K562 (cell line): ENCODE data around the gene MS4A5. TPM values are rescaled to one million over a fixed set of nuclear protein-coding genes. Genes with fewer than 3 reads are reported as not detected.

Source experiments
- ATAC-seq: fragments of 200-7000 bp; cut with Tn5 transposase; 3 replicates; pipeline ENCODE4 v1.9.1; 2020; ENCODE audit warnings: moderate library complexity
- BruUV-seq: library from RNA; stranded (reverse); fragments of 400-500 nt; replicated peaks from 2 replicates; lab custom pipeline; 2021; lab: Mats Ljungman, UMichigan
- CTCF ChIA-PET: fragments of 300-600 bp; formaldehyde crosslinking; extraction: SDS; loops from one replicate; lab custom pipeline; 2021; ENCODE audit warnings: low intra/inter-chr PET ratio; lab: Yijun Ruan, JAX
- POLR2A ChIA-PET: fragments of 300-600, 350-650 bp; sonication (Branson Sonifier 250); formaldehyde crosslinking; extraction: SDS; loops from one replicate; lab custom pipeline; 2021; ENCODE audit warnings: antibody characterized with exemption, inconsistent platforms; lab: Yijun Ruan, JAX
- DNase-seq, 4 experiments: peaks; one replicate each; pipeline versions ENCODE4 v3.0.0 to v3.0.0-alpha.2; 2011 to 2018; ENCODE audit warnings: low spot score in 3 of 4, mixed read lengths in 3 of 4; ENCODE audit errors: extremely low read depth in 1 of 4
- FAIRE-seq: peaks from 2 replicates; lab custom pipeline; 2011; peaks lifted over from hg19 to GRCh38; lab: Jason Lieb, UNC
- H2AFZ ChIP-seq: 2 replicates; pipeline ENCODE4 v1.6.0; 2011; ENCODE audit warnings: low read depth, low read length, control low read depth, inconsistent platforms
- H3K27ac ChIP-seq: fragments of 200-600 bp; 3 replicates; pipeline ENCODE4 v1.8.0; 2011; ENCODE audit warnings: low read depth, mild to moderate bottlenecking, control low read depth, inconsistent platforms, low read length, moderate library complexity, mixed read lengths; ENCODE audit errors: extremely low read depth
- H3K27me3 ChIP-seq, 2 experiments: fragments of 300-600 bp in 1 of 2; 2 replicates in 1 of 2; 3 replicates in 1 of 2; pipeline versions ENCODE4 v1.6.0 to v1.8.0; 2011; ENCODE audit warnings: inconsistent platforms in 2 of 2, low read length in 2 of 2, mild to moderate bottlenecking in 1 of 2, mixed read lengths in 1 of 2, moderate library complexity in 1 of 2; ENCODE audit not compliant: control insufficient read depth in 2 of 2, insufficient read depth in 2 of 2
- H3K36me3 ChIP-seq: fragments of 300-600 bp; 3 replicates; pipeline ENCODE4 v1.8.0; 2011; ENCODE audit warnings: mild to moderate bottlenecking, low read length, inconsistent platforms; ENCODE audit not compliant: control insufficient read depth, insufficient read depth
- H3K4me1 ChIP-seq, 2 experiments: fragments of 200-600 bp in 1 of 2; replicated peaks in 1 of 2; 2 replicates in 1 of 2; 3 replicates in 1 of 2; pipeline versions ENCODE4 v1.5.1 to v1.8.0; 2011; ENCODE audit warnings: inconsistent platforms in 2 of 2, low read length in 2 of 2, mild to moderate bottlenecking in 1 of 2, mixed read lengths in 1 of 2, moderate library complexity in 1 of 2; ENCODE audit not compliant: control insufficient read depth in 2 of 2, insufficient read depth in 2 of 2
- H3K4me2 ChIP-seq: 2 replicates; pipeline ENCODE4 v1.6.1; 2011; ENCODE audit warnings: low read length, control low read depth, inconsistent platforms, mixed read lengths; ENCODE audit not compliant: insufficient read depth
- H3K4me3 ChIP-seq: fragments of 200-600 bp; sonication (generic), shearing (Covaris generic); 2 replicates; pipeline ENCODE4 v1.5.1; 2016; ENCODE audit warnings: control low read depth, inconsistent platforms
- H3K79me2 ChIP-seq: fragments of 200-600 bp; 3 replicates; pipeline ENCODE4 v1.8.0; 2011; ENCODE audit warnings: low read length, inconsistent platforms; ENCODE audit not compliant: control insufficient read depth, insufficient read depth
- H3K9ac ChIP-seq, 2 experiments: 2 replicates each; pipeline versions ENCODE4 v1.6.0 to v1.6.1; 2011; ENCODE audit warnings: low read depth in 2 of 2, low read length in 2 of 2, control low read depth in 1 of 2, inconsistent platforms in 1 of 2, mild to moderate bottlenecking in 1 of 2, mixed read lengths in 1 of 2; ENCODE audit not compliant: insufficient read depth in 1 of 2
- H3K9me1 ChIP-seq: one replicate; pipeline ENCODE4 v1.6.0; 2011; ENCODE audit warnings: inconsistent platforms, mild to moderate bottlenecking, low read length, moderate library complexity; ENCODE audit not compliant: control insufficient read depth, insufficient read depth
- H3K9me3 ChIP-seq: replicated peaks from 2 replicates; pipeline ENCODE4 v1.5.1; 2011; ENCODE audit warnings: low read depth, low read length, inconsistent platforms; ENCODE audit not compliant: control insufficient read depth, insufficient read depth
- H4K20me1 ChIP-seq: replicated peaks from 2 replicates; pipeline ENCODE4 v1.6.1; 2011; ENCODE audit warnings: low read length, inconsistent platforms, mixed read lengths; ENCODE audit not compliant: control insufficient read depth, insufficient read depth
- ARNT ChIP-seq, 2 experiments: fragments of 450-650 bp; IDR thresholded peaks; 2 replicates each; pipeline ENCODE4 v1.6.1; 2016; ENCODE audit warnings: mild to moderate bottlenecking in 1 of 2
- HDAC6 ChIP-seq: IDR thresholded peaks from 2 replicates; pipeline ENCODE4 v1.6.1; 2012; ENCODE audit warnings: low read depth, mild to moderate bottlenecking, control low read depth, inconsistent platforms, low read length, moderate library complexity
- WGBS: fragments of 100-300 bp; shearing (Covaris generic); methylation state at CpG from one replicate; pipeline ENCODE4 v1.1.6; 2016; ENCODE audit warnings: low coverage, mixed read lengths; ENCODE audit not compliant: insufficient coverage; ENCODE audit errors: missing lambda C conversion rate; 5-methylcytosine and 5-hydroxymethylcytosine counted together
- in situ Hi-C: fragments of 300-500 bp; cut with MboI; formaldehyde crosslinking; loops from 4 replicates; pipeline ENCODE4 v1.15.0; 2018; ENCODE audit warnings: inconsistent platforms, mixed read lengths
- intact Hi-C: fragments of 100-400 bp; cut with micrococcal nuclease; formaldehyde crosslinking; loops from 2 replicates; pipeline ENCODE4 v1.14.2; 2022
- polyA plus RNA-seq, 8 experiments: library from polyadenylated mRNA; depleted of rRNA in 4 of 8; stranded (reverse) in 5 of 8; unstranded in 3 of 8; fragments of >200 nt; fragmentation: Nextera tagmentation in 2 of 8; fragmentation: Illumina TruSeq in 1 of 8; extraction: Ambion mirVana in 2 of 8; extraction: Trizol in 1 of 8; gene quantifications; 2 replicates each; pipeline versions ENCODE4 v1.2.1 to v1.2.3, GENCODE V29; 2011 to 2014; ENCODE audit warnings: inconsistent platforms in 1 of 8, missing spikeins in 1 of 8
- total RNA-seq, 7 experiments: library from RNA; depleted of rRNA in 6 of 7; stranded (reverse); fragments of >200 nt in 6 of 7; fragmentation: Illumina TruSeq in 2 of 7; extraction: Trizol in 2 of 7; gene quantifications; 2 replicates each; pipeline versions ENCODE4 v1.2.1 to v1.2.3, GENCODE V29; 2011 to 2021; ENCODE audit warnings: low replicate concordance in 1 of 7
- TF ChIP-seq, protein P1 (sequence below), 2 experiments: fragments of 450-650 bp; formaldehyde crosslinking in 1 of 2; IDR thresholded peaks; 2 replicates each; pipeline versions ENCODE4 v1.4.0 to v1.6.1; 2014 to 2020; ENCODE audit warnings: mild to moderate bottlenecking in 2 of 2, borderline replicate concordance in 1 of 2, low read depth in 1 of 2
- TF ChIP-seq, protein P2 (sequence below): sonication (generic); formaldehyde crosslinking; IDR thresholded peaks from 2 replicates; pipeline ENCODE4 v1.5.0; 2020; ENCODE audit warnings: missing genetic modification reagents

The MS4A5 gene
- total and polyA plus RNA-seq, 9 of the 15 experiments (the other 6 are each of a cell fraction or from before 2014, with no cell fraction given): not detected

DNA sequence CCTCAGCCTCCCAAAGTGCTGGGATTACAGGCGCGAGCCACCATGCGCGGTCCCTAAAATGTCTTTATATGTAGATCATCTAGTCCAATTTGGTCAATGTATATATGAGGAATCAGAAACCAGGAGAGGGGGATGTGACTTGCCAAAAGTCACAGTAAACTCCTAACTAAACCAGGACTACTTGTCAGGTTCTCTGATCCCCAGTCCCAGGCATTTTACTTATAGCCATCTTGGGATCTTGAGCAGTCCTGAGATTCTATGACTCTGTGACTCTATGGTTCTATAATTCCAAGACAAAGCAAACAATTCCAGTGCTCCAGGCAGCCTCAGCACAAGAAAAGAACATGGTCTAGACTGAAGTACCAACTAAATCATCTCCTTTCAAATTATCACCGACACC lies at the start of gene MS4A5 (continued):
- no peak for TF ChIP-seq ARNT (IDR thresholded peaks at IDR 0.05)
- TF ChIP-seq, all 486 proteins: peak for 0

DNA sequence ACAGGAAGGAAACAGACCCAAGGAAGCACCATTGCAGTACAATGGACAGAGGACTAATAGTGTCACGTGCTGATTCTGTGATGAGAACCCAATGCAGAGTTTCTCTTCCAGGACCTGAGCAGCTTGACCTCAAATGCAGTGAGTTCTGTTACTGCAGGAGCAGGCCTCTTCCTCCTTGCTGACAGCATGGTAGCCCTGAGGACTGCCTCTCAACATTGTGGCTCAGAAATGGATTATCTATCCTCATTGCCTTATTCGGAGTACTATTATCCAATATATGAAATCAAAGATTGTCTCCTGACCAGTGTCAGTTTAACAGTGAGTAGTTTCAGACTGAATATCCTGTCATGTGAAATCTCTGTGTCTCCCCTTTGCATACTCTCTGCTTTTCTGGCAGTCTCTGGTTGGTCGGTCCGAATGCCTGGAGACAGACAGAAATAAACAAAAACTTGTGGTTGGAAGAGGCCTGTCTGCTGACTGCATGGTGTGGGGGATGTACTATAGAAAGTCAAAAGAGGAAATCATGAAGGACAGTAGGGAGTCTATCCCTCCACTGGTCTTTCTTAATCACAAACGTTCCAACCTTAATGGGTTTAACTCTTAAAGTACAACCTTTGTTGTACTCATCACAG lies 40.0 kb upstream of the MS4A5 start:
- H3K79me2 ChIP-seq: no peaks in the 10 kb centered on the region
- FAIRE-seq (no peak), DNase-seq (no peak), ATAC-seq (no peak)
- H3K9ac ChIP-seq: no peak overlapping the region
- WGBS: 2% methylated on average over 5 of the region's 5 CpGs
- no peaks in the 10 kb centered on the region for H3K27me3 ChIP-seq
- POLR2A ChIA-PET: no interaction called here
- CTCF ChIA-PET: no interaction called here
- no peaks in the 10 kb centered on the region for H3K9me3 ChIP-seq
- no peak overlapping the region for H2AFZ ChIP-seq
- no peaks in the 10 kb centered on the region for H3K4me1 ChIP-seq
- H3K36me3 ChIP-seq: no peaks in the 10 kb centered on the region
- H3K27ac ChIP-seq: no peak overlapping the region
- TF ChIP-seq, protein P1, sequence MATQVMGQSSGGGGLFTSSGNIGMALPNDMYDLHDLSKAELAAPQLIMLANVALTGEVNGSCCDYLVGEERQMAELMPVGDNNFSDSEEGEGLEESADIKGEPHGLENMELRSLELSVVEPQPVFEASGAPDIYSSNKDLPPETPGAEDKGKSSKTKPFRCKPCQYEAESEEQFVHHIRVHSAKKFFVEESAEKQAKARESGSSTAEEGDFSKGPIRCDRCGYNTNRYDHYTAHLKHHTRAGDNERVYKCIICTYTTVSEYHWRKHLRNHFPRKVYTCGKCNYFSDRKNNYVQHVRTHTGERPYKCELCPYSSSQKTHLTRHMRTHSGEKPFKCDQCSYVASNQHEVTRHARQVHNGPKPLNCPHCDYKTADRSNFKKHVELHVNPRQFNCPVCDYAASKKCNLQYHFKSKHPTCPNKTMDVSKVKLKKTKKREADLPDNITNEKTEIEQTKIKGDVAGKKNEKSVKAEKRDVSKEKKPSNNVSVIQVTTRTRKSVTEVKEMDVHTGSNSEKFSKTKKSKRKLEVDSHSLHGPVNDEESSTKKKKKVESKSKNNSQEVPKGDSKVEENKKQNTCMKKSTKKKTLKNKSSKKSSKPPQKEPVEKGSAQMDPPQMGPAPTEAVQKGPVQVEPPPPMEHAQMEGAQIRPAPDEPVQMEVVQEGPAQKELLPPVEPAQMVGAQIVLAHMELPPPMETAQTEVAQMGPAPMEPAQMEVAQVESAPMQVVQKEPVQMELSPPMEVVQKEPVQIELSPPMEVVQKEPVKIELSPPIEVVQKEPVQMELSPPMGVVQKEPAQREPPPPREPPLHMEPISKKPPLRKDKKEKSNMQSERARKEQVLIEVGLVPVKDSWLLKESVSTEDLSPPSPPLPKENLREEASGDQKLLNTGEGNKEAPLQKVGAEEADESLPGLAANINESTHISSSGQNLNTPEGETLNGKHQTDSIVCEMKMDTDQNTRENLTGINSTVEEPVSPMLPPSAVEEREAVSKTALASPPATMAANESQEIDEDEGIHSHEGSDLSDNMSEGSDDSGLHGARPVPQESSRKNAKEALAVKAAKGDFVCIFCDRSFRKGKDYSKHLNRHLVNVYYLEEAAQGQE (IDR thresholded peaks at IDR 0.05; ENCODE audit: borderline replicate concordance): peak; percentile 17; the same call in 1 of the 2 replicates
- TF ChIP-seq, protein P1 (CRISPR knock-in tag; IDR thresholded peaks at IDR 0.05; ENCODE audit: low read depth): no peak
- TF ChIP-seq, protein P2, sequence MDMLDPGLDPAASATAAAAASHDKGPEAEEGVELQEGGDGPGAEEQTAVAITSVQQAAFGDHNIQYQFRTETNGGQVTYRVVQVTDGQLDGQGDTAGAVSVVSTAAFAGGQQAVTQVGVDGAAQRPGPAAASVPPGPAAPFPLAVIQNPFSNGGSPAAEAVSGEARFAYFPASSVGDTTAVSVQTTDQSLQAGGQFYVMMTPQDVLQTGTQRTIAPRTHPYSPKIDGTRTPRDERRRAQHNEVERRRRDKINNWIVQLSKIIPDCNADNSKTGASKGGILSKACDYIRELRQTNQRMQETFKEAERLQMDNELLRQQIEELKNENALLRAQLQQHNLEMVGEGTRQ (CRISPR knock-in tag): 0 out of 2 replicates have a peak, but pooled peaks have one; percentile 14
- no peak for TF ChIP-seq HDAC6
- intact Hi-C loops (no loop called here), in situ Hi-C loops (no loop called here)
- no peak overlapping the region for H3K4me3 ChIP-seq
- no peaks in the 10 kb centered on the region for H4K20me1 ChIP-seq
- BruUV-seq: no TSS peak
- H3K4me2 ChIP-seq: no peak overlapping the region
- H3K9me1 ChIP-seq: no peaks in the 10 kb centered on the region
